Panc1 (cell line): ENCODE results near the gene CLTC. TPM values are rescaled to one million over a fixed set of nuclear protein-coding genes. Genes with fewer than 3 reads are reported as not detected.

Experiments
- ATAC-seq: fragments of 200-7000 bp; cut with Tn5 transposase; 2 replicates; pipeline ENCODE4 v1.9.1; 2020; ENCODE audit warnings: mild to moderate bottlenecking, moderate library complexity
- BruUV-seq: library from RNA; stranded (reverse); fragments of 400-500 nt; replicated peaks from 2 replicates; lab custom pipeline; 2021; lab: Mats Ljungman, UMichigan
- CTCF ChIA-PET: fragments of 300-600 bp; sonication (Branson Sonifier 250); formaldehyde crosslinking; loops from one replicate; lab custom pipeline; 2022; ENCODE audit warnings: antibody characterized with exemption; lab: Charles Lee
- POLR2A ChIA-PET: fragments of 300-600 bp; sonication (Branson Sonifier 250); formaldehyde crosslinking; loops from one replicate; lab custom pipeline; 2022; ENCODE audit warnings: antibody characterized with exemption; lab: Charles Lee
- DNase-seq: peaks from one replicate; pipeline ENCODE4 v3.0.0-alpha.2; 2010; ENCODE audit warnings: low read depth, low spot score
- H3K27ac ChIP-seq: 2 replicates; pipeline ENCODE4 v1.5.1; 2011; ENCODE audit warnings: mild to moderate bottlenecking, low read length, inconsistent platforms
- H3K27me3 ChIP-seq: fragments of 200-500 bp; sonication (Bioruptor generic); 2 replicates; pipeline ENCODE4 v1.6.0; 2014; ENCODE audit warnings: low read length, inconsistent platforms; ENCODE audit not compliant: control insufficient read depth, insufficient read depth
- H3K36me3 ChIP-seq: fragments of 200-500 bp; sonication (Bioruptor generic); 2 replicates; pipeline ENCODE4 v1.5.1; 2014; ENCODE audit warnings: inconsistent platforms, mild to moderate bottlenecking, low read length, moderate library complexity; ENCODE audit not compliant: control insufficient read depth, insufficient read depth
- H3K4me1 ChIP-seq: 2 replicates; pipeline ENCODE4 v1.5.1; 2011; ENCODE audit warnings: inconsistent platforms, mild to moderate bottlenecking, low read length, moderate library complexity; ENCODE audit not compliant: control insufficient read depth, insufficient read depth
- H3K4me3 ChIP-seq, 2 experiments: 2 replicates each; pipeline ENCODE4 v1.5.1; 2011 to 2012; ENCODE audit warnings: low read depth in 2 of 2, low read length in 2 of 2, mild to moderate bottlenecking in 2 of 2, inconsistent platforms in 1 of 2, moderate library complexity in 1 of 2
- H3K9me3 ChIP-seq: fragments of 200-500 bp; sonication (Bioruptor generic); 2 replicates; pipeline ENCODE4 v1.5.1; 2014; ENCODE audit warnings: low read depth, mild to moderate bottlenecking, inconsistent platforms, low read length, moderate library complexity; ENCODE audit not compliant: control insufficient read depth, insufficient read depth
- POLR2AphosphoS5 ChIP-seq: IDR thresholded peaks from 2 replicates; pipeline ENCODE4 v1.6.1; 2012; ENCODE audit warnings: mild to moderate bottlenecking, low read depth, low read length, moderate library complexity
- SIN3A ChIP-seq: IDR thresholded peaks from 2 replicates; pipeline ENCODE4 v1.6.1; 2012; ENCODE audit warnings: low read depth, mild to moderate bottlenecking, low read length, moderate library complexity, borderline replicate concordance; ENCODE audit not compliant: insufficient read depth
- TCF7L2 ChIP-seq: IDR thresholded peaks from 2 replicates; pipeline ENCODE4 v1.6.1; 2011; ENCODE audit warnings: mild to moderate bottlenecking, low read depth, low read length, inconsistent platforms
- in situ Hi-C: cut with HindIII; loops from 2 replicates; pipeline ENCODE4 v1.10.0; 2016; ENCODE audit warnings: low sequenced_read_pairs, low pct_unique_long_range_greater_than_20kb
- intact Hi-C: fragments of 100-400 bp; cut with micrococcal nuclease; formaldehyde crosslinking; loops from one replicate; pipeline ENCODE4 v1.10.0; 2022; ENCODE audit not compliant: unreplicated experiment
- total RNA-seq: library from RNA; stranded (reverse); gene quantifications from one replicate; pipeline ENCODE4 v1.2.1, GENCODE V29; 2021; ENCODE audit not compliant: unreplicated experiment
- TF ChIP-seq, protein P1 (sequence below), 2 experiments: IDR thresholded peaks; 2 replicates each; pipeline ENCODE4 v1.6.1; 2011 to 2012; ENCODE audit warnings: low read depth in 2 of 2, control low read depth in 1 of 2, low read length in 1 of 2, mild to moderate bottlenecking in 1 of 2, moderate library complexity in 1 of 2; ENCODE audit not compliant: insufficient read depth in 1 of 2
- TF ChIP-seq, protein P2 (sequence below): fragments of 450-650 bp; IDR thresholded peaks from 2 replicates; pipeline ENCODE4 v1.5.1; 2017; ENCODE audit warnings: mild to moderate bottlenecking

The CLTC gene
- total RNA-seq, 1 experiment from 2014 or later = 221 TPM

DNA sequence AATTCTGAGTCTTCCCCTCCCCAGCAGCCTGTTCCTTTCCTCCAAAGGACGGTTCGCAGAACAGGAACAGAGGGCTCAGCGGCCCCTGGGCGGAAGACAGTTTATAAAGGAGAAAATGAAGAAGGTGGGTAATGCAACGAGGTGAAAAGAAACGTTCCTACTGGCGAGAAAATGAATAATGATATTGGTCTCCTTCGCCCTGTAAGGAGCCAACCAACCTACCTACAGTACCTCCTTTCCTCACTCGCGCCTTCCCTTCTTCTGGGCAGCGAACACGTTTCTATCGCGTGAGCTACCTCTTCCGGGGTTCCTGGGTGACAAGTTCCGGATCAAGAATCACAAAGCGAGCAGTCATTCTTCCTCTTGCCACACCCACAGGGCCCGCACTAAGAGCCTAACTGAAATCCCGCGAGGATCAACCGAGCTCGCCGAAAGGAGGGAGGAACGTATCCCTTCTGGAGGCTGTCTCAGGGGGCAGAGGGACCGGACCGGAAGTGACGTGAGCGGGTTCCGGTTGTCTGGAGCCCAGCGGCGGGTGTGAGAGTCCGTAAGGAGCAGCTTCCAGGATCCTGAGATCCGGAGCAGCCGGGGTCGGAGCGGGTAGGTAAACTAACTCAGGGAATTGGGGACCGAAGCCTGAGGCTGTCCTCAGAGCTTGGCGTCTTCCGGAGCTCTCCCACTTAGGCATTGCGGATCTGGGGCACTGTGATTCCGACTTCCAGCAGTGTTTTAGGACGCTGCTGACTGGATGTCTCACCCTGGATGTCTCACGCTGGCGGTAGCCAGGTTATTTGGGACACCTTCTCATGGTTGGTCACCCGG, 87.7 kb downstream of the CLTC start, which contains the start of the genes PTRH2 and VMP1:
TSS of gene PTRH2 (minus strand) at position 282 of the 822 bp plus-strand sequence. CDS start 9,452 bp downstream, outside the sequence.
TSS of gene VMP1 (plus strand) at position 506 of the 822 bp plus-strand sequence. CDS start 23,793 bp downstream, outside the sequence.
- H3K36me3 ChIP-seq = peaks cover 30% of the 10 kb centered on the region
- ATAC-seq (peak; percentile 96), DNase-seq (peak; percentile 93)
- in situ Hi-C loops = no loop called here
- peaks cover 25% of the 10 kb centered on the region for H3K4me1 ChIP-seq
- TF ChIP-seq TCF7L2 = no peak
- peak; percentile 95 for TF ChIP-seq POLR2AphosphoS5
- no peak; the same call in none of the 2 replicates for TF ChIP-seq SIN3A
- TF ChIP-seq, protein P1, sequence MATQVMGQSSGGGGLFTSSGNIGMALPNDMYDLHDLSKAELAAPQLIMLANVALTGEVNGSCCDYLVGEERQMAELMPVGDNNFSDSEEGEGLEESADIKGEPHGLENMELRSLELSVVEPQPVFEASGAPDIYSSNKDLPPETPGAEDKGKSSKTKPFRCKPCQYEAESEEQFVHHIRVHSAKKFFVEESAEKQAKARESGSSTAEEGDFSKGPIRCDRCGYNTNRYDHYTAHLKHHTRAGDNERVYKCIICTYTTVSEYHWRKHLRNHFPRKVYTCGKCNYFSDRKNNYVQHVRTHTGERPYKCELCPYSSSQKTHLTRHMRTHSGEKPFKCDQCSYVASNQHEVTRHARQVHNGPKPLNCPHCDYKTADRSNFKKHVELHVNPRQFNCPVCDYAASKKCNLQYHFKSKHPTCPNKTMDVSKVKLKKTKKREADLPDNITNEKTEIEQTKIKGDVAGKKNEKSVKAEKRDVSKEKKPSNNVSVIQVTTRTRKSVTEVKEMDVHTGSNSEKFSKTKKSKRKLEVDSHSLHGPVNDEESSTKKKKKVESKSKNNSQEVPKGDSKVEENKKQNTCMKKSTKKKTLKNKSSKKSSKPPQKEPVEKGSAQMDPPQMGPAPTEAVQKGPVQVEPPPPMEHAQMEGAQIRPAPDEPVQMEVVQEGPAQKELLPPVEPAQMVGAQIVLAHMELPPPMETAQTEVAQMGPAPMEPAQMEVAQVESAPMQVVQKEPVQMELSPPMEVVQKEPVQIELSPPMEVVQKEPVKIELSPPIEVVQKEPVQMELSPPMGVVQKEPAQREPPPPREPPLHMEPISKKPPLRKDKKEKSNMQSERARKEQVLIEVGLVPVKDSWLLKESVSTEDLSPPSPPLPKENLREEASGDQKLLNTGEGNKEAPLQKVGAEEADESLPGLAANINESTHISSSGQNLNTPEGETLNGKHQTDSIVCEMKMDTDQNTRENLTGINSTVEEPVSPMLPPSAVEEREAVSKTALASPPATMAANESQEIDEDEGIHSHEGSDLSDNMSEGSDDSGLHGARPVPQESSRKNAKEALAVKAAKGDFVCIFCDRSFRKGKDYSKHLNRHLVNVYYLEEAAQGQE (IDR thresholded peaks at IDR 0.05; ENCODE audit: insufficient read depth in 1 of 2, low read depth in 2 of 2, low read length in 1 of 2) = no peak
- TF ChIP-seq, protein P2, sequence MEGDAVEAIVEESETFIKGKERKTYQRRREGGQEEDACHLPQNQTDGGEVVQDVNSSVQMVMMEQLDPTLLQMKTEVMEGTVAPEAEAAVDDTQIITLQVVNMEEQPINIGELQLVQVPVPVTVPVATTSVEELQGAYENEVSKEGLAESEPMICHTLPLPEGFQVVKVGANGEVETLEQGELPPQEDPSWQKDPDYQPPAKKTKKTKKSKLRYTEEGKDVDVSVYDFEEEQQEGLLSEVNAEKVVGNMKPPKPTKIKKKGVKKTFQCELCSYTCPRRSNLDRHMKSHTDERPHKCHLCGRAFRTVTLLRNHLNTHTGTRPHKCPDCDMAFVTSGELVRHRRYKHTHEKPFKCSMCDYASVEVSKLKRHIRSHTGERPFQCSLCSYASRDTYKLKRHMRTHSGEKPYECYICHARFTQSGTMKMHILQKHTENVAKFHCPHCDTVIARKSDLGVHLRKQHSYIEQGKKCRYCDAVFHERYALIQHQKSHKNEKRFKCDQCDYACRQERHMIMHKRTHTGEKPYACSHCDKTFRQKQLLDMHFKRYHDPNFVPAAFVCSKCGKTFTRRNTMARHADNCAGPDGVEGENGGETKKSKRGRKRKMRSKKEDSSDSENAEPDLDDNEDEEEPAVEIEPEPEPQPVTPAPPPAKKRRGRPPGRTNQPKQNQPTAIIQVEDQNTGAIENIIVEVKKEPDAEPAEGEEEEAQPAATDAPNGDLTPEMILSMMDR = no peak
- ChIA-PET CTCF (interaction anchor here (0.5 to 0.7 kb wide), 2 partner anchors 11 to 158 kb away, joined by 4 to 5 read pairs; no protein-coding TSS in a partner anchor), POLR2A (interaction anchor here (0.6 to 2.3 kb wide), 8 partner anchors 61 to 139 kb away, joined by 3 to 12 read pairs (median 6); no protein-coding TSS in a partner anchor)
- intact Hi-C loops = no loop called here
- BruUV-seq = no TSS peak
- H3K27ac ChIP-seq = peak within 1 kb of the TSS; percentile 100
- H3K4me3 ChIP-seq = peak within 1 kb of the TSS; percentile 99
- no peaks in the 10 kb centered on the region for H3K9me3 ChIP-seq
- H3K27me3 ChIP-seq = no peaks in the 10 kb centered on the region

DNA sequence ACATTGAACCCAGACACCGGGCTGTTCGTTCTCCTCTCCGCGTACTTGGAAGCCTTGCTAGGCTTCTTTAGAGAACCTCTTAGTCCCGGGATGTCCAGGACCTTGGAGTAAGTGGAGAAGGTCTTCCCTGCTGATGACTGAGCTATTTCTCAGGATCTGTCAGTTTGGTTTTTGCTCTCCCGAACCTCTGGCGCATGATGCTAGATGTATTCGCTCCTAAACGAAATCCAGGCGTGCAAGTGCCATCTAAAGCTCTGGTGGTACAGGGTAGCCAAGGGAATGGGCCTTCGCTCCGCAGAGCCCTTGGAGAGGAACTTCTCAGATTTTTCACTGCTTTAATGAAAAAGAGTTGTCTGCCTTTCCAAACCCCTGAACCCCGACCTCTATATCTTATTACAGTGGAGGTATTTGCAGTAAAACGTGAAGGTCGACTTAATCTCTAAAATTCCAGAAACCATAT, 88.3 kb downstream of the CLTC start:
- DNase-seq = no peak
- H3K36me3 ChIP-seq = peaks cover 30% of the 10 kb centered on the region
- TF ChIP-seq SIN3A (no peak), POLR2AphosphoS5 (no peak), TCF7L2 (no peak)
- TF ChIP-seq, protein P1 (IDR thresholded peaks at IDR 0.05; ENCODE audit: insufficient read depth in 1 of 2, low read depth in 2 of 2, low read length in 1 of 2) = no peak
- TF ChIP-seq, protein P2 = no peak
- peaks cover 24% of the 10 kb centered on the region for H3K4me1 ChIP-seq
- ATAC-seq = peak; percentile 5; the same call in 1 of the 2 replicates
- no peaks in the 10 kb centered on the region for H3K9me3 ChIP-seq
- no peaks in the 10 kb centered on the region for H3K27me3 ChIP-seq
- no TSS peak for BruUV-seq
- CTCF ChIA-PET = interaction anchor here (0.6 kb wide), 1 partner anchor 136 kb away, joined by 5 read pairs; no protein-coding TSS in a partner anchor
- POLR2A ChIA-PET = interaction anchor here (0.5 to 2.3 kb wide), 8 partner anchors 49 to 414 kb away, joined by 3 to 12 read pairs (median 4); no protein-coding TSS in a partner anchor
- H3K27ac ChIP-seq = peak overlapping the region; percentile 96
- H3K4me3 ChIP-seq = peak overlapping the region; percentile 99
- in situ Hi-C loops = no loop called here
- intact Hi-C loops = no loop called here
